ENCODE results near the gene ZNF532.

Gene ZNF532

DNA sequence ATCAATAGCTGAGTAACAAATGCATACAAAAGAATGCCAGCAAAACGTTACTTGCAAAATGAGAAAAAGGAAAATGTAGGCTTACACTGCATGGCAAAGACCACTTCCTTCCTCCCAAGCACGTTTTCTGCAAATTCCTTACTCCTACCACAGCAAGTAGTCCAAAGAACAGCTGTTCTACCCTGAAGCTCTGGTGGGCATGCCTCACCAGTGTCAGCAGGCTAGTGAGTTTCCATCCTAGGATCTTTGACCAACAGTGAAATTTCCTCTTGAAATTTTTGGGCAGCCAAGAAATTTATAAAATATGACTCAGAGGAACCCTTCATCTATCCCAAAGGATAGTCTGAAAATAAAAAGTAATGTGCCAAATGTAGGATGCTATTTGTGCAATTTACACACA, 123.9 kb downstream of the ZNF532 start:
- no peak for DNase-seq (ENCODE audit: low read depth in 1 of 2, low spot score in 1 of 2)
- no peak overlapping the region for H3K27ac ChIP-seq (replicated peaks)
- TF ChIP-seq, protein P1, sequence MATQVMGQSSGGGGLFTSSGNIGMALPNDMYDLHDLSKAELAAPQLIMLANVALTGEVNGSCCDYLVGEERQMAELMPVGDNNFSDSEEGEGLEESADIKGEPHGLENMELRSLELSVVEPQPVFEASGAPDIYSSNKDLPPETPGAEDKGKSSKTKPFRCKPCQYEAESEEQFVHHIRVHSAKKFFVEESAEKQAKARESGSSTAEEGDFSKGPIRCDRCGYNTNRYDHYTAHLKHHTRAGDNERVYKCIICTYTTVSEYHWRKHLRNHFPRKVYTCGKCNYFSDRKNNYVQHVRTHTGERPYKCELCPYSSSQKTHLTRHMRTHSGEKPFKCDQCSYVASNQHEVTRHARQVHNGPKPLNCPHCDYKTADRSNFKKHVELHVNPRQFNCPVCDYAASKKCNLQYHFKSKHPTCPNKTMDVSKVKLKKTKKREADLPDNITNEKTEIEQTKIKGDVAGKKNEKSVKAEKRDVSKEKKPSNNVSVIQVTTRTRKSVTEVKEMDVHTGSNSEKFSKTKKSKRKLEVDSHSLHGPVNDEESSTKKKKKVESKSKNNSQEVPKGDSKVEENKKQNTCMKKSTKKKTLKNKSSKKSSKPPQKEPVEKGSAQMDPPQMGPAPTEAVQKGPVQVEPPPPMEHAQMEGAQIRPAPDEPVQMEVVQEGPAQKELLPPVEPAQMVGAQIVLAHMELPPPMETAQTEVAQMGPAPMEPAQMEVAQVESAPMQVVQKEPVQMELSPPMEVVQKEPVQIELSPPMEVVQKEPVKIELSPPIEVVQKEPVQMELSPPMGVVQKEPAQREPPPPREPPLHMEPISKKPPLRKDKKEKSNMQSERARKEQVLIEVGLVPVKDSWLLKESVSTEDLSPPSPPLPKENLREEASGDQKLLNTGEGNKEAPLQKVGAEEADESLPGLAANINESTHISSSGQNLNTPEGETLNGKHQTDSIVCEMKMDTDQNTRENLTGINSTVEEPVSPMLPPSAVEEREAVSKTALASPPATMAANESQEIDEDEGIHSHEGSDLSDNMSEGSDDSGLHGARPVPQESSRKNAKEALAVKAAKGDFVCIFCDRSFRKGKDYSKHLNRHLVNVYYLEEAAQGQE (IDR thresholded peaks at IDR 0.05; ENCODE audit: insufficient replicate concordance, low read depth): no peak
- TF ChIP-seq, protein P2, sequence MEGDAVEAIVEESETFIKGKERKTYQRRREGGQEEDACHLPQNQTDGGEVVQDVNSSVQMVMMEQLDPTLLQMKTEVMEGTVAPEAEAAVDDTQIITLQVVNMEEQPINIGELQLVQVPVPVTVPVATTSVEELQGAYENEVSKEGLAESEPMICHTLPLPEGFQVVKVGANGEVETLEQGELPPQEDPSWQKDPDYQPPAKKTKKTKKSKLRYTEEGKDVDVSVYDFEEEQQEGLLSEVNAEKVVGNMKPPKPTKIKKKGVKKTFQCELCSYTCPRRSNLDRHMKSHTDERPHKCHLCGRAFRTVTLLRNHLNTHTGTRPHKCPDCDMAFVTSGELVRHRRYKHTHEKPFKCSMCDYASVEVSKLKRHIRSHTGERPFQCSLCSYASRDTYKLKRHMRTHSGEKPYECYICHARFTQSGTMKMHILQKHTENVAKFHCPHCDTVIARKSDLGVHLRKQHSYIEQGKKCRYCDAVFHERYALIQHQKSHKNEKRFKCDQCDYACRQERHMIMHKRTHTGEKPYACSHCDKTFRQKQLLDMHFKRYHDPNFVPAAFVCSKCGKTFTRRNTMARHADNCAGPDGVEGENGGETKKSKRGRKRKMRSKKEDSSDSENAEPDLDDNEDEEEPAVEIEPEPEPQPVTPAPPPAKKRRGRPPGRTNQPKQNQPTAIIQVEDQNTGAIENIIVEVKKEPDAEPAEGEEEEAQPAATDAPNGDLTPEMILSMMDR (IDR thresholded peaks at IDR 0.05; ENCODE audit: insufficient read depth, low read length): no peak
- TF ChIP-seq SPI1 (IDR thresholded peaks at IDR 0.05; ENCODE audit: borderline replicate concordance, low read depth) (no peak), POLR2AphosphoS5 (IDR thresholded peaks at IDR 0.05; ENCODE audit: low read depth) (no peak), GABPA (IDR thresholded peaks at IDR 0.05; ENCODE audit: low read depth) (no peak)
- H3K27me3 ChIP-seq (ENCODE audit: insufficient read depth, poor library complexity, severe bottlenecking): no peaks in the 10 kb centered on the region
- no peak overlapping the region for H3K4me3 ChIP-seq (replicated peaks; ENCODE audit: insufficient read depth, low read length)

DNA sequence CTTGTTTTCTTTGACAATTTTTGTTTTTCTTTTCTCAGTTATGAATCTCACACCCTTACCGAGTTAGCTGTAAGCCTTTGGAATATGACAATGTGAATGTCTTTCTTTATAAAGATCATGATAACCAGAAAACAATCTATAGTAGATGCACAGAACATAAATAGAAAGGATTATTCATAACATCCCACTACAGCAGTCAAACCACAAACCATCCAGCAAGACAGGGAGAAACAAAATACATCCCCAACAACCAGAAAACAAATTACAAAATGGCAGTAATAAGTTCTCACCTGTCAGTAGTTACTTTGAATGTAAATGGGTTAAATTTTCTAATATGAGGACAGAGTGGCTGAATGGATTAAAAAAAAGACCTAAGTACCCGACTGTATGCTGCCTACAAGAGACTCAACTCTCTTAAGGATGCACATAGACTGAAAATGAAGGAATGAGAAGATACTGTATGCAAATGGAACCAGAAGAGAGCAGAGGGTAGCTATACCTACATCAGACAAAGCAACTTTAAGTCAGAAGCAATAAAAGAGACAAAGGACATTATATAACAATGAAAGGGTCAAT, 124.6 kb downstream of the ZNF532 start:
- H3K27ac ChIP-seq (replicated peaks): no peak overlapping the region
- H3K4me3 ChIP-seq (replicated peaks; ENCODE audit: insufficient read depth, low read length): no peak overlapping the region
- DNase-seq (ENCODE audit: low read depth in 1 of 2, low spot score in 1 of 2): no peak
- H3K27me3 ChIP-seq (ENCODE audit: insufficient read depth, poor library complexity, severe bottlenecking): peaks cover under 1% of the 10 kb centered on the region
- TF ChIP-seq, protein P1 (IDR thresholded peaks at IDR 0.05; ENCODE audit: insufficient replicate concordance, low read depth): no peak
- no peak for TF ChIP-seq GABPA (IDR thresholded peaks at IDR 0.05; ENCODE audit: low read depth)
- TF ChIP-seq SPI1 (IDR thresholded peaks at IDR 0.05; ENCODE audit: borderline replicate concordance, low read depth): no peak
- TF ChIP-seq POLR2AphosphoS5 (IDR thresholded peaks at IDR 0.05; ENCODE audit: low read depth): no peak
- TF ChIP-seq, protein P2 (IDR thresholded peaks at IDR 0.05; ENCODE audit: insufficient read depth, low read length): no peak

DNA sequence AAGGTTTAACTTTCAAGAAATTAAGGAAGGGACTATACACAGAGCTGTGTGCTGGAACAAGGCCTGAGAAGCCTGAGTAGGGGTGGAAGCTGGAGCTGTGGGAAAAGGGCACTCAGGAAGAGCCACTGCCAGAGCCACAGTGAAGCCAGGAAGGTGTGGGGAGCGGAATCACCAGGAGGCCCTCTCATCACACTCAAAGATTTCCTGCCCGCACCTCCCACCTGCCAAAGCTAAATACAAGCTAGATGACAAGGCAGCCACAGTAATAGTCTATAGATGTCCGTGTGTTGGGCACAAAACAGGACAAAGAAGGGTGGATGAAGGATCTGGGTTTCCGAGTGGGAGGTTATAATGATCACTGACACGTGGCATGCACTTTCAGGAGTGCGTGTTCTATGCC, 126.0 kb downstream of the ZNF532 start:
- no peak overlapping the region for H3K4me3 ChIP-seq (replicated peaks; ENCODE audit: insufficient read depth, low read length)
- no peak overlapping the region for H3K27ac ChIP-seq (replicated peaks)
- DNase-seq (ENCODE audit: low read depth in 1 of 2, low spot score in 1 of 2): no peak
- peaks cover 3% of the 10 kb centered on the region for H3K27me3 ChIP-seq (ENCODE audit: insufficient read depth, poor library complexity, severe bottlenecking)
- TF ChIP-seq SPI1 (IDR thresholded peaks at IDR 0.05; ENCODE audit: borderline replicate concordance, low read depth) (no peak), POLR2AphosphoS5 (IDR thresholded peaks at IDR 0.05; ENCODE audit: low read depth) (no peak)
- TF ChIP-seq, protein P2 (IDR thresholded peaks at IDR 0.05; ENCODE audit: insufficient read depth, low read length): no peak

Data from HL-60 (cell line).